GM18868 (cell line): ENCODE measurements around the gene EXOSC7.
"Not testable (repeated sequence)": the region's sequence is repeated elsewhere in the genome, so short reads cannot be mapped to it uniquely, and the experiment has no call there.

ENCODE experiments used
- ATAC-seq: cut with Tn5 transposase; IDR thresholded peaks from one replicate; pipeline ENCODE4 v1.9.1; 2021; ENCODE audit warnings: mild to moderate bottlenecking, moderate library complexity; ENCODE audit not compliant: unreplicated experiment

EXOSC7 gene

GRCh38 chr3:45053805-45054195 is 77.8 kb downstream of the EXOSC7 start:
- ATAC-seq = not testable (repeated sequence)

DNA sequence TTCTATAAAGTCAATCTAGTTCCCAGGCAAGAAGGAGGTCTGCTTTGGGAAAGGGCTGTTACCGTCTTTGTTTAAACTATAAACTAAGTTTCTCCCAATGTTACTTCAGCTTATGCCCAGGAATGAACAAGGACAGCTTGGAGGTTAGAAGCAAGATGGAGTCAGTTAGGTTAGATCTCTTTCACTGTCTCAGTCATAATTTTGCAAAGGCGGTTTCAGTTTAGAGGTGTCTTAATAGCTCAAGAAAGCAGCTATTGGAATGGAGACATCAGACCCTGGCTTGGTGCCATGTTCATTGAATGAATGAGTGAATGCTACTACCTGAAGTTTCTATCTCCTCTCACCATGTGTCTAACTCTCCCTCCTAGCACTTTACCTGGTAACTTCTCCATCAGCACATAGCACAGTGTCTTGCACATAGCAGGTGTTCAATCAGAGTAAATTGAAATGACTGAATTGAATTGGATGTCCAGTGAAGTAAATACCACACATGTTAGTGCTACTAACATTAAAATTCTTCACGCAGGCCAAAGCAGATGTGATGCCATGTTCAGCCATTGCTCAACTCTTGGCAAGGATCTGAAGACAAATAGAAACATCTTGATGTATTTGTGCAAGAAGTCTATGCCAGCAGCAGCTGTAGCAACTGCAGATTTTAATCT is 78.3 kb downstream of the EXOSC7 start:
- no peak for ATAC-seq

GRCh38 chr3:45055032-45055410 is 79.0 kb downstream of the EXOSC7 start:
- ATAC-seq = no peak

DNA sequence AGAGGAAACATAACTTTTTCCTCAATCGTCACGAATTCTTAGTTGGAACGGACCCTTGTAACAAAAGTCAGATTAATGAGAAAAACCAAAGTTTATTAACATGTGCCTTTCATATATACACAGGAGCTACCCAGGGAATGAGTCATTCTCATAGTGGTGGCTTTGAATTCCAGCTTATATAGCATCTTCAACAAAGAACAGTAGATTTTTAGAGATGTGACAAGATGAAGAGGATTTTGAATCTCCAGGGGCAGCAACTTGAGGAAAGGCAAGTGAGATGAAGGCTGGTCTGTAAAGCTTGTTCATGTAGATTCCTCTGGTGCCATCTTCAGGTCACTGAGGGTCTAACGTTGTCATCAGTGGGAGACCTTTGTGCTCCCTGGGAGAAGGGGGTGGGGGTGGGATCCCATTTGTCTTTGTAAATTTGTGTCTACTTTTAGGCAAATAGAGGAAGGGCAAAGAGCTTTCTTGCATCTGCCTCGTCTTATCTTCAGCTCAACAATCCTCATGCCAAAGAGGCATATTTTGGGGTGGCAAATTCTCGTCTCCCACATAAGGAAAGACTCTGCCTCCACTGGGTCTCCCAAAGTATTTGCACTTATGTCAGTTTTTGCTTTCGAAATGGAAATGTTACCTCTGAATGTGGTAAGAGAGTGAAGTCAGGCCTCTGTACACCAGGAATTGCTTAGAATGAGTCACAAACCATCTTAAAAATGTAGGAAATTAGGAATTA is 79.5 kb downstream of the EXOSC7 start:
- no peak for ATAC-seq

GRCh38 chr3:45056608-45057301 is 80.7 kb downstream of the EXOSC7 start:
- no peak for ATAC-seq

- no peak for ATAC-seq
These were observed 81.5 kb downstream of the EXOSC7 start for GRCh38 chr3:45057557-45057956.

GRCh38 chr3:45059132-45059531 is 83.1 kb downstream of the EXOSC7 start:
- ATAC-seq = no peak

GRCh38 chr3:45060165-45060892 is 84.3 kb downstream of the EXOSC7 start:
- no peak for ATAC-seq
